Muscle of leg (tissue), 11 donors: Measurements from ENCODE around the gene ITIH1. TPM values are rescaled to one million over a fixed set of nuclear protein-coding genes. Genes with fewer than 3 reads are reported as not detected.

Source experiments
- DNase-seq: peaks from one replicate; pipeline ENCODE4 v3.0.0; 2013
- H3K27ac ChIP-seq: one replicate; pipeline ENCODE4 v1.5.1; 2013; ENCODE audit warnings: mild to moderate bottlenecking, low read length, control low read depth
- H3K27me3 ChIP-seq: one replicate; pipeline ENCODE4 v1.6.1; 2013; ENCODE audit warnings: low read length; ENCODE audit not compliant: control insufficient read depth, insufficient read depth
- H3K36me3 ChIP-seq: one replicate; pipeline ENCODE4 v1.6.1; 2013; ENCODE audit warnings: low read length; ENCODE audit not compliant: control insufficient read depth, insufficient read depth
- H3K4me1 ChIP-seq: one replicate; pipeline ENCODE4 v1.6.1; 2013; ENCODE audit warnings: low read length; ENCODE audit not compliant: control insufficient read depth, insufficient read depth
- H3K4me3 ChIP-seq: one replicate; pipeline ENCODE4 v1.5.1; 2013; ENCODE audit warnings: low read length, control low read depth
- H3K9me3 ChIP-seq: replicated peaks from 2 replicates; pipeline ENCODE4 v1.6.1; 2013; ENCODE audit warnings: low read depth, low read length; ENCODE audit not compliant: control insufficient read depth
- WGBS: methylation state at CpG from one replicate; pipeline ENCODE4 v1.1.5; 2013; ENCODE audit warnings: missing lambda C conversion rate; ENCODE audit not compliant: insufficient coverage; 5-methylcytosine and 5-hydroxymethylcytosine counted together
- polyA plus RNA-seq, 8 donors: library from polyadenylated mRNA; unstranded; fragments of 120-200 nt; gene quantifications; one replicate each; pipeline versions ENCODE4 v1.2.1 to v1.2.3, GENCODE V29; 2013; ENCODE audit warnings: inconsistent platforms in 1 of 8, low replicate concordance in 1 of 8; ENCODE audit not compliant: insufficient read length in 8 of 8, insufficient read depth in 1 of 8
- total RNA-seq: library from RNA; stranded (reverse); fragments of 120-200 nt; gene quantifications from one replicate; pipeline ENCODE4 v1.2.4, GENCODE V29; 2013

ITIH1 gene
- total and polyA plus RNA-seq, 9 donors = 0.22 to 3.3 (median 1.5) TPM; not detected in 6

GRCh38 chr3:52829906-52830463 is 52.6 kb downstream of the ITIH1 start:
- Histone ChIP-seq H3K27me3 (no peaks in the 10 kb centered on the region), H3K4me3 (no peak overlapping the region), H3K9me3 (no peaks in the 10 kb centered on the region), H3K36me3 (peaks cover 16% of the 10 kb centered on the region), H3K27ac (no peak overlapping the region), H3K4me1 (peaks cover 42% of the 10 kb centered on the region)
- WGBS = 100% methylated on average over 2 of the region's 10 CpGs
- no peak for DNase-seq

- Histone ChIP-seq H3K36me3 (peaks cover 16% of the 10 kb centered on the region), H3K9me3 (no peaks in the 10 kb centered on the region), H3K4me1 (peaks cover 50% of the 10 kb centered on the region), H3K27me3 (no peaks in the 10 kb centered on the region), H3K27ac (peak within 1 kb of the TSS; percentile 25), H3K4me3 (no peak within 1 kb of the TSS)
- no peak for DNase-seq
- 77% methylated on average over 8 of the region's 16 CpGs for WGBS
These were observed 53.3 kb downstream of the ITIH1 start, which contains the start of gene ITIH4 for GRCh38 chr3:52830535-52831258. Gene ITIH4, minus strand, starts transcription at chr3:52830672. Its CDS starts 30 bp downstream, at chr3:52830642.

- H3K36me3 ChIP-seq = peaks cover 15% of the 10 kb centered on the region
- peak overlapping the region; percentile 29 for H3K27ac ChIP-seq
- H3K4me1 ChIP-seq = peaks cover 60% of the 10 kb centered on the region
- 54% methylated on average over 18 of the region's 21 CpGs for WGBS
- H3K27me3 ChIP-seq = no peaks in the 10 kb centered on the region
- no peak overlapping the region for H3K4me3 ChIP-seq
- no peaks in the 10 kb centered on the region for H3K9me3 ChIP-seq
- peak; percentile 73 for DNase-seq
These were observed 54.3 kb downstream of the ITIH1 start for GRCh38 chr3:52831500-52832301.

GRCh38 chr3:52833202-52833601 is 55.8 kb downstream of the ITIH1 start:
- peak overlapping the region; percentile 63 for H3K4me3 ChIP-seq
- H3K9me3 ChIP-seq = no peaks in the 10 kb centered on the region
- WGBS = 86% methylated on average over 14 of the region's 14 CpGs

GRCh38 chr3:52834871-52835501 is 57.6 kb downstream of the ITIH1 start, which contains the start of gene MUSTN1:
Gene MUSTN1, minus strand, starts transcription at chr3:52835019. Its CDS starts 71 bp downstream, at chr3:52834948.
- H3K4me3 ChIP-seq = peak within 1 kb of the TSS; percentile 63
- H3K4me1 ChIP-seq = peaks cover 74% of the 10 kb centered on the region
- no peaks in the 10 kb centered on the region for H3K9me3 ChIP-seq
- peak within 1 kb of the TSS; percentile 92 for H3K27ac ChIP-seq
- DNase-seq = peak; percentile 83
- peaks cover 16% of the 10 kb centered on the region for H3K36me3 ChIP-seq
- WGBS = 10% methylated on average over 9 of the region's 11 CpGs
- H3K27me3 ChIP-seq = no peaks in the 10 kb centered on the region

More at GRCh38 chr3:52833202-52833601, 55.8 kb downstream of the ITIH1 start:
- DNase-seq = no peak
- Histone ChIP-seq H3K4me1 (peaks cover 73% of the 10 kb centered on the region), H3K36me3 (peaks cover 18% of the 10 kb centered on the region), H3K27me3 (no peaks in the 10 kb centered on the region), H3K27ac (no peak overlapping the region)

GRCh38 chr3:52835766-52836470 is 58.5 kb downstream of the ITIH1 start:
- Histone ChIP-seq H3K4me3 (peak overlapping the region; percentile 5), H3K27ac (peak overlapping the region; percentile 92), H3K36me3 (peaks cover 23% of the 10 kb centered on the region), H3K4me1 (peaks cover 73% of the 10 kb centered on the region), H3K27me3 (no peaks in the 10 kb centered on the region), H3K9me3 (no peaks in the 10 kb centered on the region)
- DNase-seq = peak; percentile 77
- 58% methylated on average over 3 of the region's 8 CpGs for WGBS

GRCh38 chr3:52836471-52836845 is 59.1 kb downstream of the ITIH1 start:
- no peaks in the 10 kb centered on the region for H3K9me3 ChIP-seq
- H3K4me1 ChIP-seq = peaks cover 73% of the 10 kb centered on the region
- 83% methylated on average over 4 of the region's 5 CpGs for WGBS
- no peaks in the 10 kb centered on the region for H3K27me3 ChIP-seq
- H3K36me3 ChIP-seq = peaks cover 23% of the 10 kb centered on the region
- no peak for DNase-seq
- H3K4me3 ChIP-seq = no peak overlapping the region
- peak overlapping the region; percentile 92 for H3K27ac ChIP-seq

- DNase-seq = peak; percentile 62
- Histone ChIP-seq H3K9me3 (no peaks in the 10 kb centered on the region), H3K27me3 (no peaks in the 10 kb centered on the region), H3K36me3 (peaks cover 23% of the 10 kb centered on the region), H3K4me1 (peaks cover 73% of the 10 kb centered on the region), H3K27ac (peak overlapping the region; percentile 92), H3K4me3 (no peak overlapping the region)
- 70% methylated on average over 4 of the region's 4 CpGs for WGBS
These were observed 59.6 kb downstream of the ITIH1 start for GRCh38 chr3:52836986-52837385.

GRCh38 chr3:52838561-52839267 is 61.3 kb downstream of the ITIH1 start:
- Histone ChIP-seq H3K9me3 (no peaks in the 10 kb centered on the region), H3K27me3 (no peaks in the 10 kb centered on the region), H3K4me1 (peaks cover 73% of the 10 kb centered on the region), H3K36me3 (peaks cover 30% of the 10 kb centered on the region), H3K4me3 (no peak overlapping the region), H3K27ac (no peak overlapping the region)
- WGBS = 86% methylated on average over 7 of the region's 8 CpGs
- DNase-seq = no peak
